ENCODE results near the gene IVD.

Gene IVD

DNA sequence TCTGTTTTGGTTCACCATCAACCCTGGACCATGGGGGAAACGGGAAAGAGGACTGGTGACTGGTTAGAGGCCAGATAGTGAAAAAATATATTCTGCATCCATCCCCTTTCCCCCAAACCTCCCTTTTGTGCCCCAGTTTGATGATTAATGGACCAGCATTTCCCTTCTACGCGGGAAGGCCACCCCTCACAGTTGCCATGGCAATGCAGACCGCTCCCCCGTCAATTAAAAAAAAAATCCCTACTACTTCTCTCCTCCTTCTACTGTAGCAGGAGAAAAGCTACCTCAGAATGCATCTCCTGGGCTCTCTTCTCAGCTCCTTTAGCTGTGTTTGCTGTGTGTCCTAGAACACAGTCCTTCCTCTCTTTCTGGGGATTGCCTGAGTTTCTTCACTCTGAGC lies 39.1 kb downstream of the IVD start:
- no peak for TF ChIP-seq CTCF (IDR thresholded peaks at IDR 0.05; ENCODE audit: borderline replicate concordance, insufficient read depth, low read depth, low read length)
- H3K4me3 ChIP-seq (ENCODE audit: low read depth, low read length), result no peak overlapping the region

- no peak for TF ChIP-seq CTCF (IDR thresholded peaks at IDR 0.05; ENCODE audit: borderline replicate concordance, insufficient read depth, low read depth, low read length)
- H3K4me3 ChIP-seq (ENCODE audit: low read depth, low read length), result no peak overlapping the region
These were observed 39.9 kb downstream of the IVD start for GRCh38 chr15:40445421-40445922.

DNA sequence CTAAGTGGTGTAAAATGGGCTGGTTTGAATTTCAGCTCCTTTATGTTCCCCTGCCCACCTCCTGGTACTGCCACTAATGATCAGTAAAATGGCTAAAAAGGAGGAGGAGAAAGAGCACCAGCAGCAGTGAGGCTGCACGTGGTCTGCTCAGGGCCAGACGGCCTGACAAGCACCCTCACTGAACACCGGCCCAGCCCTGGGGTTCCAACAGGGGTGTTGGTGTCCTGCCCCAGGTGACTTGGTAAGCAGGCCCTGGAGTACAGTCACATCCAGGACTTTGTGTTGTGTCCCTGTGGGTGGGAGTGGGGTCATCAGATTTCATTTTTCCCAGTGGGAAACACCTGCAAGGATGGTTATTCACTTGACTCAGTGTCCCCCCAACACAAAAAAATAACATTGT lies 40.5 kb downstream of the IVD start:
- H3K4me3 ChIP-seq (ENCODE audit: low read depth, low read length), result no peak overlapping the region
- TF ChIP-seq CTCF (IDR thresholded peaks at IDR 0.05; ENCODE audit: borderline replicate concordance, insufficient read depth, low read depth, low read length), result no peak

- TF ChIP-seq CTCF (IDR thresholded peaks at IDR 0.05; ENCODE audit: borderline replicate concordance, insufficient read depth, low read depth, low read length), result no peak
- H3K4me3 ChIP-seq (ENCODE audit: low read depth, low read length), result no peak overlapping the region
These were observed 42.8 kb downstream of the IVD start for GRCh38 chr15:40448354-40448753.

GRCh38 chr15:40449275-40449674 lies 43.7 kb downstream of the IVD start:
- no peak overlapping the region for H3K4me3 ChIP-seq (ENCODE audit: low read depth, low read length)
- no peak for TF ChIP-seq CTCF (IDR thresholded peaks at IDR 0.05; ENCODE audit: borderline replicate concordance, insufficient read depth, low read depth, low read length)

DNA sequence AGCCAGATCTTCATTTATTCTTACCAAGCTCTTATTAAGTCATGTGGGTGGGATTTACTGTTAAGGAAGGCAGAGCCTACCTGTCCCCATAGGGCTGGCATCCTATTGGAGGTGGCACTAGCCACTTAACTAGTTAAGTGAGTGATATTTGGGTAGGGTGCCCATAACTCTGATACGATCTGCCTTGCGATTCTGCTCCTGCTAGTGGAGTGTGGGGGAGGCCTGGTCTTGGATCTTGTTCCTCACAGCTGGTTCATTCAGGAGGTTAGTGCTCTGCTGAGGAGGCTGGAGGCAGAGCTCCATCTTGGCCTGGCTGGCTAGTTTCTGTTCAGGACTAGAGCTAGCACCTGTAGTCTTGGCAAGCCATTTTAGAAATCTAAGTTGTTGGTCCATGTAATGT lies 44.5 kb downstream of the IVD start:
- no peak for TF ChIP-seq CTCF (IDR thresholded peaks at IDR 0.05; ENCODE audit: borderline replicate concordance, insufficient read depth, low read depth, low read length)
- no peak overlapping the region for H3K4me3 ChIP-seq (ENCODE audit: low read depth, low read length)

- no peak overlapping the region for H3K4me3 ChIP-seq (ENCODE audit: low read depth, low read length)
- TF ChIP-seq CTCF (IDR thresholded peaks at IDR 0.05; ENCODE audit: borderline replicate concordance, insufficient read depth, low read depth, low read length), result no peak
These were observed 46.0 kb downstream of the IVD start for GRCh38 chr15:40451527-40452158.
